Measurements from ENCODE around the gene SARNP.

DNA sequence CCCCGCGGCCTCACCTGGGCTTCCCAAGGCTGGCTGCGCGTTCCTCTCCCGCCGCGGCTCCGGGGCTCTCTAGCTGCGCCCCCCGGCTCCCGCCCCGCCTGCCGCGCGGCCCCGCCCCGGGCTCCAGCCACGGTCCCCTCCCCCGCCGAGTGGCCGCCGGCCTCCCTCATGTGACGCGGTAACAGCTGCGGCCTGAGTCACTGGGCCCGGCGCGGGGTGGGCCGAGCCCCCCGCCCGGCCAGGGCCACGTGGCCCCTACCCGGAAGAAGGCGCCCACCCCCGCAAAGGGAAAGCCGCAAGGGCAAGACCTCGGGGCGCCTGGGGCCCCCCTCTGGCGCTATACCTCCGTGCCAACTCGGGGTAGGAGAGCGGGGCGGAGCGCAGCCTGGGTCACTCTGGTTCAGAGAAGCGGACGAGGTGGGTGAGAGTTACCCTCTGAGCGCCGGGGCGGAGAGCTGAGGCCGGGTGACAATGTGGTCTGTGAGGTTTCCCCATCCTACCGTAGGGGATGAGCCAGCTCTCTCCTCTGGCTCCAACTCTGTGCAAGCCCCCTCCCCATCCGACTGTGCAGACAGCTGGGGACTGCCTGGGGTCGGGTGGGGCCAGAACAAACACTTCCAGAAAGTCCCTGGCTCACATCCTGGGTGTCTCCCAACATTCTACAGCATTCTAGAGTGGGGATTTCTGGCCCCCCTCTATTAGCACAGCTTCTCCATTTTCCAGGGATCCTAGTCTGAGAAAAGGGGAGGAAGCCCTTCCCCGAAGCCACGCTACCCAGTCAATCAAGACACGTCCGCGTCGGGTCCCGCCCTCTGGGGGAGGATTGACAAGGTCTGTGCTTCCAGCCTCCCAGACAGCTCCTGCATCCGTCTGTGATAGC, 88.3 kb downstream of the SARNP start, which contains the start of gene CD63:
- TF ChIP-seq, protein P1, sequence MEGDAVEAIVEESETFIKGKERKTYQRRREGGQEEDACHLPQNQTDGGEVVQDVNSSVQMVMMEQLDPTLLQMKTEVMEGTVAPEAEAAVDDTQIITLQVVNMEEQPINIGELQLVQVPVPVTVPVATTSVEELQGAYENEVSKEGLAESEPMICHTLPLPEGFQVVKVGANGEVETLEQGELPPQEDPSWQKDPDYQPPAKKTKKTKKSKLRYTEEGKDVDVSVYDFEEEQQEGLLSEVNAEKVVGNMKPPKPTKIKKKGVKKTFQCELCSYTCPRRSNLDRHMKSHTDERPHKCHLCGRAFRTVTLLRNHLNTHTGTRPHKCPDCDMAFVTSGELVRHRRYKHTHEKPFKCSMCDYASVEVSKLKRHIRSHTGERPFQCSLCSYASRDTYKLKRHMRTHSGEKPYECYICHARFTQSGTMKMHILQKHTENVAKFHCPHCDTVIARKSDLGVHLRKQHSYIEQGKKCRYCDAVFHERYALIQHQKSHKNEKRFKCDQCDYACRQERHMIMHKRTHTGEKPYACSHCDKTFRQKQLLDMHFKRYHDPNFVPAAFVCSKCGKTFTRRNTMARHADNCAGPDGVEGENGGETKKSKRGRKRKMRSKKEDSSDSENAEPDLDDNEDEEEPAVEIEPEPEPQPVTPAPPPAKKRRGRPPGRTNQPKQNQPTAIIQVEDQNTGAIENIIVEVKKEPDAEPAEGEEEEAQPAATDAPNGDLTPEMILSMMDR (IDR thresholded peaks at IDR 0.05): no peak
- TF ChIP-seq, protein P2, sequence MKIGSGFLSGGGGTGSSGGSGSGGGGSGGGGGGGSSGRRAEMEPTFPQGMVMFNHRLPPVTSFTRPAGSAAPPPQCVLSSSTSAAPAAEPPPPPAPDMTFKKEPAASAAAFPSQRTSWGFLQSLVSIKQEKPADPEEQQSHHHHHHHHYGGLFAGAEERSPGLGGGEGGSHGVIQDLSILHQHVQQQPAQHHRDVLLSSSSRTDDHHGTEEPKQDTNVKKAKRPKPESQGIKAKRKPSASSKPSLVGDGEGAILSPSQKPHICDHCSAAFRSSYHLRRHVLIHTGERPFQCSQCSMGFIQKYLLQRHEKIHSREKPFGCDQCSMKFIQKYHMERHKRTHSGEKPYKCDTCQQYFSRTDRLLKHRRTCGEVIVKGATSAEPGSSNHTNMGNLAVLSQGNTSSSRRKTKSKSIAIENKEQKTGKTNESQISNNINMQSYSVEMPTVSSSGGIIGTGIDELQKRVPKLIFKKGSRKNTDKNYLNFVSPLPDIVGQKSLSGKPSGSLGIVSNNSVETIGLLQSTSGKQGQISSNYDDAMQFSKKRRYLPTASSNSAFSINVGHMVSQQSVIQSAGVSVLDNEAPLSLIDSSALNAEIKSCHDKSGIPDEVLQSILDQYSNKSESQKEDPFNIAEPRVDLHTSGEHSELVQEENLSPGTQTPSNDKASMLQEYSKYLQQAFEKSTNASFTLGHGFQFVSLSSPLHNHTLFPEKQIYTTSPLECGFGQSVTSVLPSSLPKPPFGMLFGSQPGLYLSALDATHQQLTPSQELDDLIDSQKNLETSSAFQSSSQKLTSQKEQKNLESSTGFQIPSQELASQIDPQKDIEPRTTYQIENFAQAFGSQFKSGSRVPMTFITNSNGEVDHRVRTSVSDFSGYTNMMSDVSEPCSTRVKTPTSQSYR (CRISPR knock-in tag; IDR thresholded peaks at IDR 0.05): no peak
- no peak for TF ChIP-seq CBFB (CRISPR knock-in tag; IDR thresholded peaks at IDR 0.05; ENCODE audit: low read depth)
- no peak for TF ChIP-seq ELF4 (CRISPR knock-in tag; IDR thresholded peaks at IDR 0.05; ENCODE audit: low read depth)
- TF ChIP-seq, protein P3, sequence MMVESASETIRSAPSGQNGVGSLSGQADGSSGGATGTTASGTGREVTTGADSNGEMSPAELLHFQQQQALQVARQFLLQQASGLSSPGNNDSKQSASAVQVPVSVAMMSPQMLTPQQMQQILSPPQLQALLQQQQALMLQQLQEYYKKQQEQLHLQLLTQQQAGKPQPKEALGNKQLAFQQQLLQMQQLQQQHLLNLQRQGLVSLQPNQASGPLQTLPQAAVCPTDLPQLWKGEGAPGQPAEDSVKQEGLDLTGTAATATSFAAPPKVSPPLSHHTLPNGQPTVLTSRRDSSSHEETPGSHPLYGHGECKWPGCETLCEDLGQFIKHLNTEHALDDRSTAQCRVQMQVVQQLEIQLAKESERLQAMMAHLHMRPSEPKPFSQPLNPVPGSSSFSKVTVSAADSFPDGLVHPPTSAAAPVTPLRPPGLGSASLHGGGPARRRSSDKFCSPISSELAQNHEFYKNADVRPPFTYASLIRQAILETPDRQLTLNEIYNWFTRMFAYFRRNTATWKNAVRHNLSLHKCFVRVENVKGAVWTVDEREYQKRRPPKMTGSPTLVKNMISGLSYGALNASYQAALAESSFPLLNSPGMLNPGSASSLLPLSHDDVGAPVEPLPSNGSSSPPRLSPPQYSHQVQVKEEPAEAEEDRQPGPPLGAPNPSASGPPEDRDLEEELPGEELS (CRISPR knock-in tag; IDR thresholded peaks at IDR 0.05): peak; percentile 63; the same call in 1 of the 2 replicates
- TF ChIP-seq, protein P4, sequence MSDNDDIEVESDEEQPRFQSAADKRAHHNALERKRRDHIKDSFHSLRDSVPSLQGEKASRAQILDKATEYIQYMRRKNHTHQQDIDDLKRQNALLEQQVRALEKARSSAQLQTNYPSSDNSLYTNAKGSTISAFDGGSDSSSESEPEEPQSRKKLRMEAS (CRISPR knock-in tag; IDR thresholded peaks at IDR 0.05): peak; percentile 77; the same call in 1 of the 2 replicates
- TF ChIP-seq, protein P5, sequence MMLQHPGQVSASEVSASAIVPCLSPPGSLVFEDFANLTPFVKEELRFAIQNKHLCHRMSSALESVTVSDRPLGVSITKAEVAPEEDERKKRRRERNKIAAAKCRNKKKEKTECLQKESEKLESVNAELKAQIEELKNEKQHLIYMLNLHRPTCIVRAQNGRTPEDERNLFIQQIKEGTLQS (CRISPR knock-in tag; conservative IDR thresholded peaks at IDR 0.05): no peak
- TF ChIP-seq, protein P6, sequence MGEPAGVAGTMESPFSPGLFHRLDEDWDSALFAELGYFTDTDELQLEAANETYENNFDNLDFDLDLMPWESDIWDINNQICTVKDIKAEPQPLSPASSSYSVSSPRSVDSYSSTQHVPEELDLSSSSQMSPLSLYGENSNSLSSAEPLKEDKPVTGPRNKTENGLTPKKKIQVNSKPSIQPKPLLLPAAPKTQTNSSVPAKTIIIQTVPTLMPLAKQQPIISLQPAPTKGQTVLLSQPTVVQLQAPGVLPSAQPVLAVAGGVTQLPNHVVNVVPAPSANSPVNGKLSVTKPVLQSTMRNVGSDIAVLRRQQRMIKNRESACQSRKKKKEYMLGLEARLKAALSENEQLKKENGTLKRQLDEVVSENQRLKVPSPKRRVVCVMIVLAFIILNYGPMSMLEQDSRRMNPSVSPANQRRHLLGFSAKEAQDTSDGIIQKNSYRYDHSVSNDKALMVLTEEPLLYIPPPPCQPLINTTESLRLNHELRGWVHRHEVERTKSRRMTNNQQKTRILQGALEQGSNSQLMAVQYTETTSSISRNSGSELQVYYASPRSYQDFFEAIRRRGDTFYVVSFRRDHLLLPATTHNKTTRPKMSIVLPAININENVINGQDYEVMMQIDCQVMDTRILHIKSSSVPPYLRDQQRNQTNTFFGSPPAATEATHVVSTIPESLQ (CRISPR knock-in tag; IDR thresholded peaks at IDR 0.05): no peak
- no peak for TF ChIP-seq TCF7 (CRISPR knock-in tag; IDR thresholded peaks at IDR 0.05; ENCODE audit: low read depth)
- peak; percentile 83 for TF ChIP-seq SP1 (CRISPR knock-in tag; conservative IDR thresholded peaks at IDR 0.05)
- TF ChIP-seq ETV6 (CRISPR knock-in tag; IDR thresholded peaks at IDR 0.05): 0 out of 2 replicates have a peak, but pooled peaks have one; percentile 17
- TF ChIP-seq, protein P7, sequence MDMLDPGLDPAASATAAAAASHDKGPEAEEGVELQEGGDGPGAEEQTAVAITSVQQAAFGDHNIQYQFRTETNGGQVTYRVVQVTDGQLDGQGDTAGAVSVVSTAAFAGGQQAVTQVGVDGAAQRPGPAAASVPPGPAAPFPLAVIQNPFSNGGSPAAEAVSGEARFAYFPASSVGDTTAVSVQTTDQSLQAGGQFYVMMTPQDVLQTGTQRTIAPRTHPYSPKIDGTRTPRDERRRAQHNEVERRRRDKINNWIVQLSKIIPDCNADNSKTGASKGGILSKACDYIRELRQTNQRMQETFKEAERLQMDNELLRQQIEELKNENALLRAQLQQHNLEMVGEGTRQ (CRISPR knock-in tag; IDR thresholded peaks at IDR 0.05): peak; percentile 94

All from WTC11 (cell line).